OCI-LY3 (cell line): Measurements from ENCODE around the gene TMEM256.

Experiments
- H2AFZ ChIP-seq: fragments of 200-600, 300-600 bp; shearing (Covaris generic); 2 replicates; pipeline ENCODE4 v1.6.0; 2014; ENCODE audit warnings: antibody characterized with exemption, low read depth, low read length
- H3K27ac ChIP-seq: fragments of 200-600, 300-600 bp; sonication (generic); 2 replicates; pipeline ENCODE4 v1.5.1; 2014; ENCODE audit warnings: mild to moderate bottlenecking, low read length, moderate library complexity, mixed read lengths
- H3K27me3 ChIP-seq: fragments of 200-600, 300-600 bp; sonication (generic); 2 replicates; pipeline ENCODE4 v1.6.1; 2014; ENCODE audit warnings: low read depth, low read length, mixed read lengths
- H3K36me3 ChIP-seq: fragments of 200-600, 300-600 bp; sonication (generic); replicated peaks from 2 replicates; pipeline ENCODE3; 2014; ENCODE audit warnings: low read depth, low read length, mixed read lengths
- H3K4me1 ChIP-seq: fragments of 300-600, 200-600 bp; sonication (generic); 2 replicates; pipeline ENCODE4 v1.6.1; 2014; ENCODE audit warnings: low read length, mixed read lengths
- H3K4me2 ChIP-seq: fragments of 200-600, 300-600 bp; sonication (generic); 2 replicates; pipeline ENCODE4 v1.6.1; 2014; ENCODE audit warnings: low read length, mixed read lengths
- H3K4me3 ChIP-seq: fragments of 300-600, 200-600 bp; sonication (generic); 2 replicates; pipeline ENCODE4 v1.5.1; 2014; ENCODE audit warnings: antibody characterized with exemption, mild to moderate bottlenecking, low read length, moderate library complexity
- H3K79me2 ChIP-seq: fragments of 300-600, 200-600 bp; shearing (Covaris generic); 2 replicates; pipeline ENCODE4 v1.6.1; 2014; ENCODE audit warnings: mild to moderate bottlenecking, low read length, mixed read lengths
- H3K9ac ChIP-seq: fragments of 300-600, 200-600 bp; shearing (Covaris generic); 2 replicates; pipeline ENCODE4 v1.6.0; 2014; ENCODE audit warnings: mild to moderate bottlenecking, low read length, moderate library complexity
- H3K9me3 ChIP-seq: fragments of 200-600, 300-600 bp; shearing (Covaris generic); 2 replicates; pipeline ENCODE4 v1.6.1; 2014; ENCODE audit warnings: low read length, mixed read lengths; ENCODE audit not compliant: insufficient read depth
- H4K20me1 ChIP-seq: fragments of 200-600, 300-600 bp; sonication (generic); 2 replicates; pipeline ENCODE4 v1.6.1; 2016; ENCODE audit warnings: low read length, mixed read lengths; ENCODE audit not compliant: insufficient read depth
- EZH2phosphoT487 ChIP-seq: fragments of 200-600 bp; shearing (Covaris generic); IDR thresholded peaks from 2 replicates; pipeline ENCODE4 v1.6.1; 2018; ENCODE audit warnings: antibody characterized with exemption, mixed run types, low read depth
- TF ChIP-seq, protein P1 (sequence below): fragments of 200-600, 300-600 bp; sonication (generic); IDR thresholded peaks from 2 replicates; pipeline ENCODE4 v1.5.1; 2014; ENCODE audit warnings: antibody characterized with exemption, low read length, low read depth

Gene TMEM256

DNA sequence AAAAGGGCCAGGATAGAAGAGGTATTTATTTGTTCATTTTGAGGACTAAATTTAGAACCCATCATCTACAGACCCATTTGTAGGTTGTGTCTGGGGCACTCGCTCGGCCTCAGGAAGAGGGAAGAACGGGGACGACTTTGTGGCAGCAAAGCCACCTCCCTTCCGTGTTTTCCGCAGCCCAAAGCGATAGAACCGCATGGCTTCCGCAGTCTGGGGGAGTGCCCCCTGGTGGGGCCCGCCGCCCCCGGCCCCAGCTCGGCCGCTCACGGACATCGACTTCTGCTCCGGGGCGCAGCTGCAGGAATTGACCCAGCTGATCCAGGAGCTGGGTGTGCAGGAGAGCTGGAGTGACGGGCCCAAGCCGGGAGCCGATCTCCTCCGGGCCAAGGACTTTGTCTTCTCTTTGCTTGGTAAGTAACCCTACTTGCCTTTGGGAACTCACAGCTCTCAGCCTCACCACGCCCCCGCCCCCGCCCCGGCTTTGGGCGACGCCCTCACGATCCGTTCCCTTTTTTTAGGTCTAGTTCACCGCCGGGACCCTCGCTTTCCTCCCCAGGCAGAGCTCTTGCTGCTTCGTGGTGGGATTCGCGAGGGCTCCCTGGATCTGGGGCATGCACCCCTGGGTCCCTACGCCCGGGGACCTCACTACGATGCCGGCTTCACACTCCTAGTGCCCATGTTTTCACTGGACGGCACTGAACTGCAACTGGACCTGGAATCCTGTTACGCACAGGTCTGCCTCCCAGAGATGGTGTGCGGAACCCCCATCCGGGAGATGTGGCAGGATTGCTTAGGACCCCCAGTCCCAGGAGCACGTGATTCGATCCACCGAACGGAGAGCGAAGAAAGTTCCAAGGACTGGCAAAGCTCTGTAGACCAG, 32.0 kb upstream of the TMEM256 start:
- Histone ChIP-seq H3K79me2 (no peaks in the 10 kb centered on the region), H3K4me1 (peaks cover 12% of the 10 kb centered on the region), H3K27me3 (0 out of 2 replicates have a peak, but pooled peaks cover 3% of the 10 kb centered on the region), H3K4me2 (peak overlapping the region; percentile 84), H3K36me3 (no peaks in the 10 kb centered on the region), H3K27ac (peak overlapping the region; percentile 44), H3K4me3 (peak overlapping the region; percentile 83), H4K20me1 (no peaks in the 10 kb centered on the region), H3K9ac (peak overlapping the region; percentile 63), H2AFZ (0 out of 2 replicates have a peak overlapping the region, but pooled peaks have one; percentile 47), H3K9me3 (no peaks in the 10 kb centered on the region)
- TF ChIP-seq, protein P1, sequence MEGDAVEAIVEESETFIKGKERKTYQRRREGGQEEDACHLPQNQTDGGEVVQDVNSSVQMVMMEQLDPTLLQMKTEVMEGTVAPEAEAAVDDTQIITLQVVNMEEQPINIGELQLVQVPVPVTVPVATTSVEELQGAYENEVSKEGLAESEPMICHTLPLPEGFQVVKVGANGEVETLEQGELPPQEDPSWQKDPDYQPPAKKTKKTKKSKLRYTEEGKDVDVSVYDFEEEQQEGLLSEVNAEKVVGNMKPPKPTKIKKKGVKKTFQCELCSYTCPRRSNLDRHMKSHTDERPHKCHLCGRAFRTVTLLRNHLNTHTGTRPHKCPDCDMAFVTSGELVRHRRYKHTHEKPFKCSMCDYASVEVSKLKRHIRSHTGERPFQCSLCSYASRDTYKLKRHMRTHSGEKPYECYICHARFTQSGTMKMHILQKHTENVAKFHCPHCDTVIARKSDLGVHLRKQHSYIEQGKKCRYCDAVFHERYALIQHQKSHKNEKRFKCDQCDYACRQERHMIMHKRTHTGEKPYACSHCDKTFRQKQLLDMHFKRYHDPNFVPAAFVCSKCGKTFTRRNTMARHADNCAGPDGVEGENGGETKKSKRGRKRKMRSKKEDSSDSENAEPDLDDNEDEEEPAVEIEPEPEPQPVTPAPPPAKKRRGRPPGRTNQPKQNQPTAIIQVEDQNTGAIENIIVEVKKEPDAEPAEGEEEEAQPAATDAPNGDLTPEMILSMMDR = no peak
- TF ChIP-seq EZH2phosphoT487 = no peak

DNA sequence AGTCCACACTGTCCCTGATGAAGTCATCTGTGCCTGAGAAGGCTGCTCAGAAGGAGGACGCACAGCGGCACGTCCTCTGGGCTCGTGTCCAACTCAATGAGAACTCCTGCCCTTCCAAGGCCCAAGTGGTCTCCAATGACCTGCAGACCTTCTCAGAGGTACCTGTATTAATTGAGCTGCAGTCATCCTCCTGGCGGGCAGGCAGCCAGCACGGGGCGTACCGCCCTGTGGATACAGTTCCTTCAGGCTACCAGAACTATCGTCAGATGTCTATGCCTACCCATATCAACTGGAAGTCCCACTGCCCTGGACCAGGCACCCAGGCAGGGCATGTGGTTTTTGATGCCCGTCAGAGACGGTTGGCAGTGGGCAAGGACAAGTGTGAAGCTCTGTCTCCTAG, 28.4 kb upstream of the TMEM256 start:
- H3K27me3 ChIP-seq = no peaks in the 10 kb centered on the region
- no peaks in the 10 kb centered on the region for H3K36me3 ChIP-seq
- peaks cover 5% of the 10 kb centered on the region for H3K4me1 ChIP-seq
- no peaks in the 10 kb centered on the region for H4K20me1 ChIP-seq
- H3K4me3 ChIP-seq = no peak overlapping the region
- H3K9ac ChIP-seq = no peak overlapping the region
- H3K9me3 ChIP-seq = no peaks in the 10 kb centered on the region
- H3K27ac ChIP-seq = no peak overlapping the region
- no peaks in the 10 kb centered on the region for H3K79me2 ChIP-seq
- H3K4me2 ChIP-seq = no peak overlapping the region
- H2AFZ ChIP-seq = no peak overlapping the region
- TF ChIP-seq, protein P1 = no peak
- no peak for TF ChIP-seq EZH2phosphoT487

DNA sequence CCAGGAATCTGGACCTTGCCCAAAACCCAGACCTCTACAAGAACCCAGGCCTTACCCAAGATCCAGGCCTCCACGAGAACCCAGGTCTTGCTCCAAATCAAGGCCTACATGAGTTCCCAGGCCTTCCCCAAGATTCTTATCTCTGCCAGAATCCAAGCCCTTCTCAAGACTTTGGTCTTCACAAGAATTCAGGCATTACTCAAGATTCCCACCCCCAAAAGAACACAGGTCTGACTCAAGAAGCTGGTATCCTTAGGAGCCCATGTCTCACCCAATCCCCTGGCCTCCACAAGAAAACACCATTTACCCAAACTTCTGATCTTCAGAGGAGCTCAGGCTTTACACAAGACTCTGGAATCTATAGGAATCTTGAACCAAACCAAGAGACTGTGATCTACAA, 27.3 kb upstream of the TMEM256 start:
- no peak overlapping the region for H3K27ac ChIP-seq
- TF ChIP-seq, protein P1 = no peak
- no peak for TF ChIP-seq EZH2phosphoT487
- H2AFZ ChIP-seq = no peak overlapping the region

DNA sequence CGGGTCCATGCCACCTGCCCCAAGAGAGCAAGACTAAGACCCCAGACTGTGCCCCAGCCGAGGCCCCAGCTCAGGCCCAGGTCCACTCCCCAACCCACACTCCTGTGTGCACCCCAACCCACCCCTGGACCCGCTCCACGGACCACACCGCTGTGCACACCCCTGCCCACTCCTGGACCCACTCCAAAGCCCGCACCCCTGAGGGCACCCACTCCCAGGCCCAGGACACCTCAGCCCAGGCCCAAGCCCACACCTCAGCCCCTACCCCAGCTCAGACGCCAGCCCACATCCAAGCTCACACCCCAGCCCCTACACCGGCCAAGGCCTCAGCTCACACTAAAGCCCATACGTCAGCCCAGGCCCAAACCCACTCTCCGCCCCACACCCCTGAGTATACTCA, 25.8 kb upstream of the TMEM256 start:
- Histone ChIP-seq H4K20me1 (no peaks in the 10 kb centered on the region), H3K4me2 (no peak overlapping the region), H3K9me3 (no peaks in the 10 kb centered on the region), H3K27me3 (no peaks in the 10 kb centered on the region), H3K4me1 (no peaks in the 10 kb centered on the region), H2AFZ (no peak overlapping the region), H3K9ac (no peak overlapping the region), H3K79me2 (no peaks in the 10 kb centered on the region), H3K36me3 (no peaks in the 10 kb centered on the region), H3K27ac (no peak overlapping the region), H3K4me3 (no peak overlapping the region)
- no peak for TF ChIP-seq EZH2phosphoT487
- TF ChIP-seq, protein P1 = no peak

More for the DNA sequence above, 27.3 kb upstream of the TMEM256 start:
- no peaks in the 10 kb centered on the region for H3K9me3 ChIP-seq
- H3K4me1 ChIP-seq = peaks cover 3% of the 10 kb centered on the region
- H3K4me3 ChIP-seq = no peak overlapping the region
- no peak overlapping the region for H3K9ac ChIP-seq
- H4K20me1 ChIP-seq = no peaks in the 10 kb centered on the region
- no peaks in the 10 kb centered on the region for H3K27me3 ChIP-seq
- H3K4me2 ChIP-seq = no peak overlapping the region
- no peaks in the 10 kb centered on the region for H3K79me2 ChIP-seq
- H3K36me3 ChIP-seq = no peaks in the 10 kb centered on the region
